DOHH2 (cell line): ENCODE data around the gene FOXN3.
A peak's percentile ranks its signal among the peaks of the same experiment; 100 is the strongest.

Experiments used
- H3F3A ChIP-seq: fragments of 200-600 bp; sonication (generic), shearing (Covaris generic); 2 replicates; pipeline ENCODE4 v1.6.0; 2016; ENCODE audit warnings: antibody characterized with exemption, mild to moderate bottlenecking; ENCODE audit not compliant: control insufficient read depth, insufficient read depth
- H3K27ac ChIP-seq: fragments of 200-600 bp; sonication (generic); 2 replicates; pipeline ENCODE4 v1.5.1; 2014; ENCODE audit warnings: low read depth, mild to moderate bottlenecking, low read length, moderate library complexity
- H3K27me3 ChIP-seq: fragments of 200-600 bp; sonication (generic); 2 replicates; pipeline ENCODE4 v1.6.1; 2014; ENCODE audit warnings: mild to moderate bottlenecking, low read length, mixed read lengths; ENCODE audit not compliant: control insufficient read depth
- H3K36me3 ChIP-seq: fragments of 200-600 bp; sonication (generic); 2 replicates; pipeline ENCODE4 v1.6.1; 2014; ENCODE audit warnings: mild to moderate bottlenecking, low read length, moderate library complexity, mixed read lengths; ENCODE audit not compliant: control insufficient read depth
- H3K4me1 ChIP-seq: fragments of 200-600 bp; sonication (generic); 2 replicates; pipeline ENCODE4 v1.6.1; 2014; ENCODE audit warnings: mild to moderate bottlenecking, low read length, mixed read lengths; ENCODE audit not compliant: control insufficient read depth
- H3K4me2 ChIP-seq: fragments of 200-600 bp; sonication (generic); 2 replicates; pipeline ENCODE4 v1.6.0; 2014; ENCODE audit warnings: mild to moderate bottlenecking, low read length, moderate library complexity
- H3K4me3 ChIP-seq: fragments of 200-600 bp; sonication (generic); 2 replicates; pipeline ENCODE4 v1.5.1; 2014; ENCODE audit warnings: mild to moderate bottlenecking, low read length, mixed read lengths
- H3K79me2 ChIP-seq: fragments of 200-600 bp; sonication (generic); 2 replicates; pipeline ENCODE4 v1.6.1; 2014; ENCODE audit warnings: mild to moderate bottlenecking, low read length, mixed read lengths; ENCODE audit not compliant: control insufficient read depth
- H3K9me2 ChIP-seq: fragments of 200-600 bp; sonication (generic); replicated peaks from 2 replicates; pipeline ENCODE4 v1.6.1; 2014; ENCODE audit warnings: mild to moderate bottlenecking, low read length, mixed read lengths; ENCODE audit not compliant: control insufficient read depth
- H3K9me3 ChIP-seq: fragments of 200-600 bp; sonication (generic); 2 replicates; pipeline ENCODE4 v1.6.1; 2014; ENCODE audit warnings: antibody characterized with exemption, low read length, mixed read lengths; ENCODE audit not compliant: control insufficient read depth, insufficient read depth
- H4K20me1 ChIP-seq: fragments of 200-600 bp; sonication (generic); 2 replicates; pipeline ENCODE4 v1.6.0; 2014; ENCODE audit warnings: low read depth, mild to moderate bottlenecking, antibody characterized with exemption, low read length, moderate library complexity; ENCODE audit not compliant: control insufficient read depth, insufficient read depth
- EZH2phosphoT487 ChIP-seq: fragments of 200-600 bp; sonication (generic); IDR thresholded peaks from 2 replicates; pipeline ENCODE4 v1.6.1; 2017; ENCODE audit warnings: borderline replicate concordance, mild to moderate bottlenecking, antibody characterized with exemption, low read length, moderate library complexity, mixed read lengths
- TF ChIP-seq, protein P1 (sequence below): fragments of 200-600 bp; sonication (generic); IDR thresholded peaks from one replicate; pipeline ENCODE4 v1.5.1; 2014; ENCODE audit warnings: antibody characterized with exemption, mild to moderate bottlenecking, low read depth, low read length; ENCODE audit not compliant: poor library complexity, severe bottlenecking

The FOXN3 gene

GRCh38 chr14:89356496-89356895 lies 60.5 kb downstream of the FOXN3 start:
- H3K4me1 ChIP-seq = peaks cover 42% of the 10 kb centered on the region
- H3K9me3 ChIP-seq = no peaks in the 10 kb centered on the region
- H3K36me3 ChIP-seq = no peaks in the 10 kb centered on the region
- H3K27me3 ChIP-seq = no peaks in the 10 kb centered on the region
- no peak overlapping the region for H3K4me3 ChIP-seq
- TF ChIP-seq, protein P1, sequence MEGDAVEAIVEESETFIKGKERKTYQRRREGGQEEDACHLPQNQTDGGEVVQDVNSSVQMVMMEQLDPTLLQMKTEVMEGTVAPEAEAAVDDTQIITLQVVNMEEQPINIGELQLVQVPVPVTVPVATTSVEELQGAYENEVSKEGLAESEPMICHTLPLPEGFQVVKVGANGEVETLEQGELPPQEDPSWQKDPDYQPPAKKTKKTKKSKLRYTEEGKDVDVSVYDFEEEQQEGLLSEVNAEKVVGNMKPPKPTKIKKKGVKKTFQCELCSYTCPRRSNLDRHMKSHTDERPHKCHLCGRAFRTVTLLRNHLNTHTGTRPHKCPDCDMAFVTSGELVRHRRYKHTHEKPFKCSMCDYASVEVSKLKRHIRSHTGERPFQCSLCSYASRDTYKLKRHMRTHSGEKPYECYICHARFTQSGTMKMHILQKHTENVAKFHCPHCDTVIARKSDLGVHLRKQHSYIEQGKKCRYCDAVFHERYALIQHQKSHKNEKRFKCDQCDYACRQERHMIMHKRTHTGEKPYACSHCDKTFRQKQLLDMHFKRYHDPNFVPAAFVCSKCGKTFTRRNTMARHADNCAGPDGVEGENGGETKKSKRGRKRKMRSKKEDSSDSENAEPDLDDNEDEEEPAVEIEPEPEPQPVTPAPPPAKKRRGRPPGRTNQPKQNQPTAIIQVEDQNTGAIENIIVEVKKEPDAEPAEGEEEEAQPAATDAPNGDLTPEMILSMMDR = no peak
- TF ChIP-seq EZH2phosphoT487 = no peak
- no peaks in the 10 kb centered on the region for H4K20me1 ChIP-seq
- no peaks in the 10 kb centered on the region for H3K9me2 ChIP-seq
- peaks cover 16% of the 10 kb centered on the region for H3K79me2 ChIP-seq
- H3F3A ChIP-seq = peaks cover 9% of the 10 kb centered on the region; the same call in 1 of the 2 replicates
- H3K4me2 ChIP-seq = no peak overlapping the region
- no peak overlapping the region for H3K27ac ChIP-seq

GRCh38 chr14:89353766-89354113 lies 63.3 kb downstream of the FOXN3 start:
- Histone ChIP-seq H3K79me2 (peaks cover 36% of the 10 kb centered on the region), H3K4me3 (no peak overlapping the region), H3K4me2 (no peak overlapping the region), H3K27ac (no peak overlapping the region), H3K9me2 (no peaks in the 10 kb centered on the region), H3F3A (peaks cover 9% of the 10 kb centered on the region; the same call in 1 of the 2 replicates), H3K36me3 (peaks cover 19% of the 10 kb centered on the region), H3K27me3 (no peaks in the 10 kb centered on the region), H3K9me3 (no peaks in the 10 kb centered on the region), H4K20me1 (no peaks in the 10 kb centered on the region), H3K4me1 (peaks cover 61% of the 10 kb centered on the region)
- no peak for TF ChIP-seq EZH2phosphoT487
- TF ChIP-seq, protein P1 = no peak

DNA sequence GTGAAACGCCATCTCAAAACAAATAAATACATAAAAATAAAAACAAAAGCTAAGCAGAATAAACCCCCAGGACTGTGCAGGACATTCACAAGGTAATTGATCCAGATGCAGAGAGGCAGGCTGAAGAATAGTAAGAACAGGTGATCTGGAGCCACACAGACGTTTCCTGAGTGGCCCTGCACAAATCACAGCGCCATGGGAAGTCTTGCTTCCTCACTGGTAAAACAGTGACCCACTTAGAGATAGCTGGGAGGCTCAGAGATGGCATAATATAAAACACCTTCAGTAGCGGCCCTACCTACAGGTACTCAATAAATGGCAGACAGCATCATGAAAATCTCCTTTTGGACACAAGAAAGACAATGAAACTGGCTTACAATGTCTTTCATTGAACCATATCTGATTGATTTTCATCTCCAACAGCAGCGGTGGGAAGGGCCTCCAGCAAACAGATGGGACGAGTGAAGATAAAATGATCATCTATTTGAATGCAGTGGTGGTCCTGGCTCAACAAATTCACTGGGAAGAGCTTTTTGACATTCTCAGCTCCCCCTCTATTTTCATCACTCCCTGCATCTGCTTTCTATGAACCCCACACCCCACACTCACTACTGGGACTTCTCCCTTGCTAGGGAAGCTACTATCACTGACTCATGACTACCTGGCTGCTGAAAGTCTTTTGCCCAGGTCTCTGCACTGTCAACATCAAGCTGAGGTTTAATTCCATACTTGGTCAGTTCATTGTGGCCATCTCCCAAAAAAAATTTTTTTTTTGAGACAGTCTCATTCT lies 63.9 kb downstream of the FOXN3 start:
- peaks cover 38% of the 10 kb centered on the region for H3K79me2 ChIP-seq
- 0 out of 2 replicates have a peak overlapping the region, but pooled peaks have one; percentile 10 for H3K4me2 ChIP-seq
- H4K20me1 ChIP-seq = no peaks in the 10 kb centered on the region
- H3F3A ChIP-seq = peaks cover 9% of the 10 kb centered on the region; the same call in 1 of the 2 replicates
- H3K4me1 ChIP-seq = peaks cover 61% of the 10 kb centered on the region
- no peaks in the 10 kb centered on the region for H3K9me2 ChIP-seq
- no peak overlapping the region for H3K27ac ChIP-seq
- no peak overlapping the region for H3K4me3 ChIP-seq
- TF ChIP-seq EZH2phosphoT487 = no peak
- TF ChIP-seq, protein P1 = no peak
- peaks cover 20% of the 10 kb centered on the region for H3K36me3 ChIP-seq
- no peaks in the 10 kb centered on the region for H3K9me3 ChIP-seq
- H3K27me3 ChIP-seq = no peaks in the 10 kb centered on the region
